GM23248 (cell line): ENCODE data around the gene CERS5.

Experiments used
- EZH2 ChIP-seq: fragments of 200-600 bp; sonication (generic); IDR thresholded peaks from 2 replicates; pipeline ENCODE4 v1.6.1; 2018; ENCODE audit warnings: antibody characterized with exemption, mild to moderate bottlenecking; ENCODE audit not compliant: insufficient read depth, poor library complexity, severe bottlenecking
- EZH2phosphoT487 ChIP-seq: fragments of 200-600 bp; sonication (generic); IDR thresholded peaks from 2 replicates; pipeline ENCODE4 v1.6.1; 2018; ENCODE audit warnings: antibody characterized with exemption, moderate library complexity, mild to moderate bottlenecking, low read depth; ENCODE audit not compliant: insufficient read depth

- TF ChIP-seq EZH2, result no peak
- TF ChIP-seq EZH2phosphoT487, result no peak
These were observed 63.3 kb downstream of the CERS5 start, which contains the start of gene GPD1 for GRCh38 chr12:50103767-50104321.
